Measurements from ENCODE around the gene SLC38A9.

- TF ChIP-seq GATA3 (IDR thresholded peaks at IDR 0.05; ENCODE audit: low read depth, low read length) (no peak), GATA2 (IDR thresholded peaks at IDR 0.05; ENCODE audit: low read depth, low read length) (no peak)
Observed at GRCh38 chr5:55665065-55665464, 47.1 kb downstream of the SLC38A9 start.
